ENCODE results near the gene MAP2K6.

DNA sequence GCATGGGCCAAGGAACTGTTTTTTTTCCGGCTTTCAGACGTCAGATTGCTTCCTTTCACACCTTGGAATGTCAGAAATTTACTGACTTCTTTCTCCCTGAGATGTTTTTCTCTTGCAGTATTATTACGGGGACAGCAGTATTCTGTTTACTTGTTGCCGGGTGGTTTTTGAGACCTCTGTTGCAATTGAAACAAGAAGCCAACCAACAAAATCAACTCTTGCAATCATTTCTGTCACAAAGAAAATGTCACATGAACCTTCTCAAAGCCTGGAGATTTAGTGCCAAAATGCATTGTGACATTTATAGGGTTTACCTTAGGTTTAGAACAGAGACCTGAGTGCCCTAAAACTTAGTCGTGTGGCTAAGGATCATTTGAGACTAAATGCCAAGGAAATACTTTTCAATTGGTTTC, 174.3 kb downstream of the MAP2K6 start:
- TF ChIP-seq, protein P1, sequence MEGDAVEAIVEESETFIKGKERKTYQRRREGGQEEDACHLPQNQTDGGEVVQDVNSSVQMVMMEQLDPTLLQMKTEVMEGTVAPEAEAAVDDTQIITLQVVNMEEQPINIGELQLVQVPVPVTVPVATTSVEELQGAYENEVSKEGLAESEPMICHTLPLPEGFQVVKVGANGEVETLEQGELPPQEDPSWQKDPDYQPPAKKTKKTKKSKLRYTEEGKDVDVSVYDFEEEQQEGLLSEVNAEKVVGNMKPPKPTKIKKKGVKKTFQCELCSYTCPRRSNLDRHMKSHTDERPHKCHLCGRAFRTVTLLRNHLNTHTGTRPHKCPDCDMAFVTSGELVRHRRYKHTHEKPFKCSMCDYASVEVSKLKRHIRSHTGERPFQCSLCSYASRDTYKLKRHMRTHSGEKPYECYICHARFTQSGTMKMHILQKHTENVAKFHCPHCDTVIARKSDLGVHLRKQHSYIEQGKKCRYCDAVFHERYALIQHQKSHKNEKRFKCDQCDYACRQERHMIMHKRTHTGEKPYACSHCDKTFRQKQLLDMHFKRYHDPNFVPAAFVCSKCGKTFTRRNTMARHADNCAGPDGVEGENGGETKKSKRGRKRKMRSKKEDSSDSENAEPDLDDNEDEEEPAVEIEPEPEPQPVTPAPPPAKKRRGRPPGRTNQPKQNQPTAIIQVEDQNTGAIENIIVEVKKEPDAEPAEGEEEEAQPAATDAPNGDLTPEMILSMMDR (IDR thresholded peaks at IDR 0.05): no peak
- TF ChIP-seq POLR2A (IDR thresholded peaks at IDR 0.05): no peak
